ENCODE measurements around the gene TMEM101.

DNA sequence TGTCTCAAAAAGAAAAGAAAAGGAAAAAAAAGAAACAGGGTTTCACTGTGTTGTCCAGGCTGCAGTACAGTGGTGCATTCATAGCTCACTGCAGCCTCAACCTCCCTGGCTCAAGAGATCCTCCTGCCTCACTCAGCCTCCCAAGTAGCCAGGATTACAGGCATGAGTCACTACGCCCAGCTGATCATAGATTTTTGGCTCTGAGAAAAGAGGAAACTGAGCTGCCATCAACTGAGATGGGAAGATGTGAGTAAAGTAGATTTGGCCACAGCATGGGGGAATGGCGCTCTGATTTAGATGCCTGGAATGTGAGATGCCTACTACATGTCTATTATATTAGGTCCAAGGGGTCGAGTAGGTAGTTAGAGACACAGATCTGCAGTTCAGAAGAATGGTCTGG lies 16.2 kb downstream of the TMEM101 start:
- no peak for TF ChIP-seq ZNF70 (CRISPR knock-in tag; IDR thresholded peaks at IDR 0.05)
- TF ChIP-seq, protein P1, sequence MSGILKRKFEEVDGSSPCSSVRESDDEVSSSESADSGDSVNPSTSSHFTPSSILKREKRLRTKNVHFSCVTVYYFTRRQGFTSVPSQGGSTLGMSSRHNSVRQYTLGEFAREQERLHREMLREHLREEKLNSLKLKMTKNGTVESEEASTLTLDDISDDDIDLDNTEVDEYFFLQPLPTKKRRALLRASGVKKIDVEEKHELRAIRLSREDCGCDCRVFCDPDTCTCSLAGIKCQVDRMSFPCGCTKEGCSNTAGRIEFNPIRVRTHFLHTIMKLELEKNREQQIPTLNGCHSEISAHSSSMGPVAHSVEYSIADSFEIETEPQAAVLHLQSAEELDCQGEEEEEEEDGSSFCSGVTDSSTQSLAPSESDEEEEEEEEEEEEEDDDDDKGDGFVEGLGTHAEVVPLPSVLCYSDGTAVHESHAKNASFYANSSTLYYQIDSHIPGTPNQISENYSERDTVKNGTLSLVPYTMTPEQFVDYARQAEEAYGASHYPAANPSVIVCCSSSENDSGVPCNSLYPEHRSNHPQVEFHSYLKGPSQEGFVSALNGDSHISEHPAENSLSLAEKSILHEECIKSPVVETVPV (CRISPR knock-in tag; IDR thresholded peaks at IDR 0.05) = no peak
- TF ChIP-seq ZNF565 (CRISPR knock-in tag; conservative IDR thresholded peaks at IDR 0.05; ENCODE audit: low read depth) = no peak
- no peak for TF ChIP-seq ZNF8 (CRISPR knock-in tag; IDR thresholded peaks at IDR 0.05)
- TF ChIP-seq, protein P2, sequence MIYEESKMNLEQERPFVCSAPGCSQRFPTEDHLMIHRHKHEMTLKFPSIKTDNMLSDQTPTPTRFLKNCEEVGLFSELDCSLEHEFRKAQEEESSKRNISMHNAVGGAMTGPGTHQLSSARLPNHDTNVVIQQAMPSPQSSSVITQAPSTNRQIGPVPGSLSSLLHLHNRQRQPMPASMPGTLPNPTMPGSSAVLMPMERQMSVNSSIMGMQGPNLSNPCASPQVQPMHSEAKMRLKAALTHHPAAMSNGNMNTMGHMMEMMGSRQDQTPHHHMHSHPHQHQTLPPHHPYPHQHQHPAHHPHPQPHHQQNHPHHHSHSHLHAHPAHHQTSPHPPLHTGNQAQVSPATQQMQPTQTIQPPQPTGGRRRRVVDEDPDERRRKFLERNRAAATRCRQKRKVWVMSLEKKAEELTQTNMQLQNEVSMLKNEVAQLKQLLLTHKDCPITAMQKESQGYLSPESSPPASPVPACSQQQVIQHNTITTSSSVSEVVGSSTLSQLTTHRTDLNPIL (CRISPR knock-in tag; IDR thresholded peaks at IDR 0.05; ENCODE audit: low read depth) = no peak
- TF ChIP-seq TCF4 (CRISPR knock-in tag; IDR thresholded peaks at IDR 0.05; ENCODE audit: borderline replicate concordance) = no peak
